ENCODE results near the gene PPEF2.

Gene PPEF2

DNA sequence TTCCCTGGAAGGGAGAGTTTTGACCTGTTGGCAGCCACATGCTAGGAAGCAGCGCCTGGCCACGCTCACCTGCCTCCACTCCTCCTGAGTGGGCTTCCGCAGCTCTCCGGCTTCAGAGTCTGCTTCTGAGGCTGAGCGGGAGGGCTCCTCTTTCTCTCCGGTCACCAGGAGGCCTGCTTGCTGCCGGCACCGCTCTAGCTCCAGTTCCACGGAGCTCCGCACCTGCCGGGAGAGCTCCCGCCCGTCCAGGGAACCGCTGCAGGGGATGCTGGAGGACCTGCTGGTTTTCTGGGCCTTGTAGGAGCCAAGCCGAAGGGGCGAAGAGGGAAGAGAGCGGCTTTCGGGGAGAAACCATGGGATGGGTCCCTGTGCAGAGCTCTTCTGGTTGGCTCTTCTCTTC is 26.0 kb downstream of the PPEF2 start:
- TF ChIP-seq CREB1 (IDR thresholded peaks at IDR 0.05; ENCODE audit: low read depth) (no peak), TEAD4 (IDR thresholded peaks at IDR 0.05) (no peak), YY1 (IDR thresholded peaks at IDR 0.05; ENCODE audit: low read depth) (no peak), TAF1 (IDR thresholded peaks at IDR 0.05; ENCODE audit: low read depth) (no peak), FOXM1 (IDR thresholded peaks at IDR 0.05; ENCODE audit: borderline replicate concordance, low read depth) (no peak), ZBTB7A (IDR thresholded peaks at IDR 0.05; ENCODE audit: low read depth) (no peak), EP300 (IDR thresholded peaks at IDR 0.05; ENCODE audit: borderline replicate concordance) (no peak), NFIC (IDR thresholded peaks at IDR 0.05) (no peak), CEBPB (IDR thresholded peaks at IDR 0.05) (no peak), TCF12 (IDR thresholded peaks at IDR 0.05; ENCODE audit: low read depth) (no peak), EGR1 (IDR thresholded peaks at IDR 0.05) (no peak), RAD21 (IDR thresholded peaks at IDR 0.05; ENCODE audit: low read depth) (no peak), MAX (IDR thresholded peaks at IDR 0.05) (no peak)
- TF ChIP-seq, protein P1, sequence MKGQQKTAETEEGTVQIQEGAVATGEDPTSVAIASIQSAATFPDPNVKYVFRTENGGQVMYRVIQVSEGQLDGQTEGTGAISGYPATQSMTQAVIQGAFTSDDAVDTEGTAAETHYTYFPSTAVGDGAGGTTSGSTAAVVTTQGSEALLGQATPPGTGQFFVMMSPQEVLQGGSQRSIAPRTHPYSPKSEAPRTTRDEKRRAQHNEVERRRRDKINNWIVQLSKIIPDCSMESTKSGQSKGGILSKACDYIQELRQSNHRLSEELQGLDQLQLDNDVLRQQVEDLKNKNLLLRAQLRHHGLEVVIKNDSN (IDR thresholded peaks at IDR 0.05) = no peak
- TF ChIP-seq, protein P2, sequence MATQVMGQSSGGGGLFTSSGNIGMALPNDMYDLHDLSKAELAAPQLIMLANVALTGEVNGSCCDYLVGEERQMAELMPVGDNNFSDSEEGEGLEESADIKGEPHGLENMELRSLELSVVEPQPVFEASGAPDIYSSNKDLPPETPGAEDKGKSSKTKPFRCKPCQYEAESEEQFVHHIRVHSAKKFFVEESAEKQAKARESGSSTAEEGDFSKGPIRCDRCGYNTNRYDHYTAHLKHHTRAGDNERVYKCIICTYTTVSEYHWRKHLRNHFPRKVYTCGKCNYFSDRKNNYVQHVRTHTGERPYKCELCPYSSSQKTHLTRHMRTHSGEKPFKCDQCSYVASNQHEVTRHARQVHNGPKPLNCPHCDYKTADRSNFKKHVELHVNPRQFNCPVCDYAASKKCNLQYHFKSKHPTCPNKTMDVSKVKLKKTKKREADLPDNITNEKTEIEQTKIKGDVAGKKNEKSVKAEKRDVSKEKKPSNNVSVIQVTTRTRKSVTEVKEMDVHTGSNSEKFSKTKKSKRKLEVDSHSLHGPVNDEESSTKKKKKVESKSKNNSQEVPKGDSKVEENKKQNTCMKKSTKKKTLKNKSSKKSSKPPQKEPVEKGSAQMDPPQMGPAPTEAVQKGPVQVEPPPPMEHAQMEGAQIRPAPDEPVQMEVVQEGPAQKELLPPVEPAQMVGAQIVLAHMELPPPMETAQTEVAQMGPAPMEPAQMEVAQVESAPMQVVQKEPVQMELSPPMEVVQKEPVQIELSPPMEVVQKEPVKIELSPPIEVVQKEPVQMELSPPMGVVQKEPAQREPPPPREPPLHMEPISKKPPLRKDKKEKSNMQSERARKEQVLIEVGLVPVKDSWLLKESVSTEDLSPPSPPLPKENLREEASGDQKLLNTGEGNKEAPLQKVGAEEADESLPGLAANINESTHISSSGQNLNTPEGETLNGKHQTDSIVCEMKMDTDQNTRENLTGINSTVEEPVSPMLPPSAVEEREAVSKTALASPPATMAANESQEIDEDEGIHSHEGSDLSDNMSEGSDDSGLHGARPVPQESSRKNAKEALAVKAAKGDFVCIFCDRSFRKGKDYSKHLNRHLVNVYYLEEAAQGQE (IDR thresholded peaks at IDR 0.05; ENCODE audit: low read depth) = no peak

DNA sequence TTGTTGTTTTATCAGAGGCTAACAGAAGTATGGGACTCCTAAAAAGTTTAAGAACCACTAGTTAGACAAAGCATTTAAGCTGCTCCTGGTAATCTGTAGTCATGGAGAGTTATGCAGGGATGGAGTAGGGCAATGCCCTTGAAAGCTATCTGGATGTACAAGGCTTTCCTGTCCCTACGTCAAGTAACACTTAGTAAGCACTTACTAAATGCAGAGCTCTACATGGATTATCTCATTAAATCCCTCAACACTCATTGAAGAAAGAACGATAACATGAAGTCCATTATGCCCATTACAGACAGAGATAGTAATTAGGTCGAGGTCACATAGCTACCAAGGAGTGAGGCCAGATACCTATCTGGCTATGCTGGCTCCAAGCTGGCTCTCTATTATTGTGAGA is 33.2 kb downstream of the PPEF2 start:
- TF ChIP-seq YY1 (IDR thresholded peaks at IDR 0.05; ENCODE audit: low read depth) (no peak), MAX (IDR thresholded peaks at IDR 0.05) (no peak), RAD21 (IDR thresholded peaks at IDR 0.05; ENCODE audit: low read depth) (no peak), TEAD4 (IDR thresholded peaks at IDR 0.05) (no peak), CEBPB (IDR thresholded peaks at IDR 0.05) (no peak), TCF12 (IDR thresholded peaks at IDR 0.05; ENCODE audit: low read depth) (no peak), NFIC (IDR thresholded peaks at IDR 0.05) (no peak), EP300 (IDR thresholded peaks at IDR 0.05; ENCODE audit: borderline replicate concordance) (no peak), ZBTB7A (IDR thresholded peaks at IDR 0.05; ENCODE audit: low read depth) (no peak)
- TF ChIP-seq, protein P1 (IDR thresholded peaks at IDR 0.05) = no peak

- TF ChIP-seq CEBPB (IDR thresholded peaks at IDR 0.05) (no peak), MAX (IDR thresholded peaks at IDR 0.05) (no peak), TEAD4 (IDR thresholded peaks at IDR 0.05) (no peak), RAD21 (IDR thresholded peaks at IDR 0.05; ENCODE audit: low read depth) (no peak), TCF12 (IDR thresholded peaks at IDR 0.05; ENCODE audit: low read depth) (no peak), EP300 (IDR thresholded peaks at IDR 0.05; ENCODE audit: borderline replicate concordance) (no peak), TAF1 (IDR thresholded peaks at IDR 0.05; ENCODE audit: low read depth) (no peak), FOXM1 (IDR thresholded peaks at IDR 0.05; ENCODE audit: borderline replicate concordance, low read depth) (no peak), NFIC (IDR thresholded peaks at IDR 0.05) (no peak), CREB1 (IDR thresholded peaks at IDR 0.05; ENCODE audit: low read depth) (no peak), ZBTB7A (IDR thresholded peaks at IDR 0.05; ENCODE audit: low read depth) (no peak), YY1 (IDR thresholded peaks at IDR 0.05; ENCODE audit: low read depth) (no peak), EGR1 (IDR thresholded peaks at IDR 0.05) (no peak)
- TF ChIP-seq, protein P2 (IDR thresholded peaks at IDR 0.05; ENCODE audit: low read depth) = no peak
- TF ChIP-seq, protein P1 (IDR thresholded peaks at IDR 0.05) = no peak
Observed at GRCh38 chr4:75867130-75867529, 35.1 kb downstream of the PPEF2 start.

GRCh38 chr4:75860606-75861005 is 41.6 kb downstream of the PPEF2 start:
- TF ChIP-seq TCF12 (IDR thresholded peaks at IDR 0.05; ENCODE audit: low read depth) (no peak), FOXM1 (IDR thresholded peaks at IDR 0.05; ENCODE audit: borderline replicate concordance, low read depth) (no peak), ZBTB7A (IDR thresholded peaks at IDR 0.05; ENCODE audit: low read depth) (no peak), TEAD4 (IDR thresholded peaks at IDR 0.05) (no peak), CEBPB (IDR thresholded peaks at IDR 0.05) (no peak), CREB1 (IDR thresholded peaks at IDR 0.05; ENCODE audit: low read depth) (no peak), RAD21 (IDR thresholded peaks at IDR 0.05; ENCODE audit: low read depth) (no peak), TAF1 (IDR thresholded peaks at IDR 0.05; ENCODE audit: low read depth) (no peak), NFIC (IDR thresholded peaks at IDR 0.05) (no peak), EGR1 (IDR thresholded peaks at IDR 0.05) (no peak), MAX (IDR thresholded peaks at IDR 0.05) (no peak), EP300 (IDR thresholded peaks at IDR 0.05; ENCODE audit: borderline replicate concordance) (no peak), YY1 (IDR thresholded peaks at IDR 0.05; ENCODE audit: low read depth) (no peak)
- TF ChIP-seq, protein P1 (IDR thresholded peaks at IDR 0.05) = no peak
- TF ChIP-seq, protein P2 (IDR thresholded peaks at IDR 0.05; ENCODE audit: low read depth) = no peak
